ENCODE results near the gene PORCN. TPM values are rescaled to one million over a fixed set of nuclear protein-coding genes. Genes with fewer than 3 reads are reported as not detected.

The PORCN gene
- total RNA-seq, 1 experiment from 2014 or later = 12.6 TPM

DNA sequence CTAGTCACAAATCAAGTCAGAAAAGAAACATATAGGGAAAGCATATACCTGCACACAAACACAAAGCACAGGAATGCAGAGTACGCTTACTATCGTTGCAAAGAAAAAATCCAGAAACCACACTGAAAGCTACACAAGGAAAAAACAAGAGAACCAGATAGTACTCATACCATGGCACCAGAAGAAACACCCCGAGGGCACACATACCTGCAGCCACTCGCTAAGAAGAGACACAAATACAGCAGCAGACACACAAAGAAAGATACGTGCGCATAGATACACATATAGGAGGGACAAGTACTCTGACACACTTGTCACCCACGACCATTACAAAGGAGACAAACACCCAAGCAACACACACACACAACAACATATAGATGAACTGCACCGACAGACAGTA, 37.3 kb upstream of the PORCN start:
- Histone ChIP-seq H3K18ac (ENCODE audit: insufficient read length, low read depth, low read length) (no peak overlapping the region), H3K4ac (ENCODE audit: low read depth, low read length) (no peak overlapping the region), H3K79me2 (ENCODE audit: insufficient read depth, low read length) (no peaks in the 10 kb centered on the region; the same call in 1 of the 2 replicates), H3K27ac (ENCODE audit: insufficient read length, low read depth, low read length) (no peak overlapping the region), H2AFZ (ENCODE audit: low read length) (no peak overlapping the region), H2BK12ac (ENCODE audit: insufficient read length, low read depth, low read length) (no peak overlapping the region), H4K20me1 (ENCODE audit: control insufficient read depth, insufficient read depth, insufficient read length) (no peaks in the 10 kb centered on the region), H3K56ac (ENCODE audit: insufficient read length, low read depth, low read length) (no peak overlapping the region), H3K9me3 (ENCODE audit: control insufficient read depth, low read depth, low read length) (peaks cover 25% of the 10 kb centered on the region), H2BK120ac (ENCODE audit: low read depth, low read length, poor library complexity, severe bottlenecking) (no peak overlapping the region), H3K79me1 (ENCODE audit: insufficient read depth, low read depth, low read length, poor library complexity, severe bottlenecking) (no peaks in the 10 kb centered on the region), H3K4me2 (ENCODE audit: insufficient read depth, insufficient read length, low read length) (no peak overlapping the region), H4K8ac (replicated peaks; ENCODE audit: insufficient read length, low read depth, low read length) (no peak overlapping the region), H3K14ac (ENCODE audit: insufficient read depth, low read length) (no peak overlapping the region), H2BK20ac (ENCODE audit: low read depth, low read length, poor library complexity, severe bottlenecking) (no peak overlapping the region), H3T11ph (ENCODE audit: low read length) (no peak overlapping the region), H3K27me3 (ENCODE audit: insufficient read depth, low read length) (no peaks in the 10 kb centered on the region), H4K91ac (ENCODE audit: insufficient read length, low read depth, low read length) (no peak overlapping the region), H3K23me2 (ENCODE audit: insufficient read length, low read depth, low read length, poor library complexity, severe bottlenecking) (peaks cover 8% of the 10 kb centered on the region), H2BK5ac (ENCODE audit: insufficient read length, low read length) (no peak overlapping the region), H3K4me1 (ENCODE audit: insufficient read depth, low read length) (peaks cover 4% of the 10 kb centered on the region; the same call in 1 of the 2 replicates), H4K5ac (ENCODE audit: insufficient read length, low read depth, low read length) (no peak overlapping the region), H2BK15ac (ENCODE audit: low read depth, low read length) (no peak overlapping the region), H2AK5ac (ENCODE audit: insufficient read length, low read length) (no peak overlapping the region), H3K9ac (ENCODE audit: extremely low read depth, insufficient read length, low read length) (no peak overlapping the region), H3K23ac (ENCODE audit: insufficient read length, low read depth, low read length) (no peak overlapping the region)
- H3K27me3 Mint-ChIP-seq (ENCODE audit: low read depth) = peaks cover 5% of the 10 kb centered on the region
- peaks cover 74 to 83% of the 10 kb centered on the region in 2 experiments for H3K9me3 Mint-ChIP-seq
- H3K4me3 Mint-ChIP-seq = peak overlapping the region in 1 of 2 experiments; percentile 24; a peak in 2 of 5 replicates
- no peak for DNase-seq
- TF ChIP-seq, protein P1, sequence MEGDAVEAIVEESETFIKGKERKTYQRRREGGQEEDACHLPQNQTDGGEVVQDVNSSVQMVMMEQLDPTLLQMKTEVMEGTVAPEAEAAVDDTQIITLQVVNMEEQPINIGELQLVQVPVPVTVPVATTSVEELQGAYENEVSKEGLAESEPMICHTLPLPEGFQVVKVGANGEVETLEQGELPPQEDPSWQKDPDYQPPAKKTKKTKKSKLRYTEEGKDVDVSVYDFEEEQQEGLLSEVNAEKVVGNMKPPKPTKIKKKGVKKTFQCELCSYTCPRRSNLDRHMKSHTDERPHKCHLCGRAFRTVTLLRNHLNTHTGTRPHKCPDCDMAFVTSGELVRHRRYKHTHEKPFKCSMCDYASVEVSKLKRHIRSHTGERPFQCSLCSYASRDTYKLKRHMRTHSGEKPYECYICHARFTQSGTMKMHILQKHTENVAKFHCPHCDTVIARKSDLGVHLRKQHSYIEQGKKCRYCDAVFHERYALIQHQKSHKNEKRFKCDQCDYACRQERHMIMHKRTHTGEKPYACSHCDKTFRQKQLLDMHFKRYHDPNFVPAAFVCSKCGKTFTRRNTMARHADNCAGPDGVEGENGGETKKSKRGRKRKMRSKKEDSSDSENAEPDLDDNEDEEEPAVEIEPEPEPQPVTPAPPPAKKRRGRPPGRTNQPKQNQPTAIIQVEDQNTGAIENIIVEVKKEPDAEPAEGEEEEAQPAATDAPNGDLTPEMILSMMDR (conservative IDR thresholded peaks at IDR 0.05) = no peak
- peaks cover 6 to 15% (median 10%) of the 10 kb centered on the region in 3 experiments; a peak in 6 of 7 replicates for H3K36me3 Mint-ChIP-seq (ENCODE audit: insufficient read depth in 1 of 3, low read depth in 3 of 3)
- H3K4me1 Mint-ChIP-seq = peaks cover 30 to 48% of the 10 kb centered on the region in 2 experiments
- H3K27ac Mint-ChIP-seq = no peak overlapping the region
- no CpG with 5 or more reads among the region's 8 CpGs for WGBS (ENCODE audit: extremely low coverage, insufficient read length, low lambda C conversion rate)

All from H9 (cell line).